Upper lobe of left lung (tissue), 6 donors: ENCODE results near the gene MLST8. TPM values are rescaled to one million over a fixed set of nuclear protein-coding genes. Genes with fewer than 3 reads are reported as not detected.

Experiments used
- ATAC-seq, 2 donors: fragments of 200-7000 bp; cut with Tn5 transposase; one replicate each; pipeline ENCODE4 v1.9.1; 2022; ENCODE audit warnings: mild to moderate bottlenecking in 2 of 2, moderate library complexity in 2 of 2; ENCODE audit not compliant: low FRiP score in 2 of 2
- DNase-seq, 2 donors: peaks; one replicate each; pipeline ENCODE4 v3.0.0-alpha.2; 2019 to 2020
- H3K27ac ChIP-seq, 4 donors: fragments of 200-600 bp; sonication (generic); one replicate each; pipeline ENCODE4 v1.5.1; 2016 to 2019
- H3K27me3 ChIP-seq, 4 donors: fragments of 200-600 bp; sonication (generic); one replicate each; pipeline ENCODE4 v1.5.1; 2017 to 2019
- H3K36me3 ChIP-seq, 4 donors: fragments of 200-600 bp; sonication (generic); one replicate each; pipeline ENCODE4 v1.5.1; 2016 to 2019
- H3K4me1 ChIP-seq, 4 donors: fragments of 200-600 bp; sonication (generic); one replicate each; pipeline ENCODE4 v1.5.1; 2018 to 2019
- H3K4me3 ChIP-seq, 4 donors: fragments of 200-600 bp; sonication (generic); one replicate each; pipeline ENCODE4 v1.5.1; 2017 to 2019; ENCODE audit warnings: mild to moderate bottlenecking in 2 of 4, moderate library complexity in 1 of 4
- H3K9me3 ChIP-seq, 4 donors: fragments of 200-600 bp; sonication (generic); one replicate each; pipeline ENCODE4 v1.5.1; 2018 to 2019
- CTCF ChIP-seq, 6 experiments: fragments of 450-650 bp in 4 of 6; fragments of 200-600 bp in 2 of 6; sonication (generic) in 2 of 6; IDR thresholded peaks; one replicate each; pipeline ENCODE4 v1.5.1; 2016 to 2019; ENCODE audit warnings: antibody characterized with exemption in 6 of 6
- EP300 ChIP-seq, 4 donors: sonication (generic); formaldehyde crosslinking; IDR thresholded peaks; one replicate each; pipeline ENCODE4 v1.5.1; 2017; ENCODE audit warnings: antibody characterized with exemption in 4 of 4, control low read depth in 2 of 4
- POLR2A ChIP-seq, 4 donors: fragments of 450-650 bp; IDR thresholded peaks; one replicate each; pipeline ENCODE4 v1.5.1; 2016 to 2017; ENCODE audit warnings: antibody characterized with exemption in 4 of 4, mild to moderate bottlenecking in 2 of 4
- POLR2AphosphoS5 ChIP-seq, 2 donors: sonication (generic); formaldehyde crosslinking; IDR thresholded peaks; one replicate each; pipeline ENCODE4 v1.5.1; 2017; ENCODE audit warnings: antibody characterized with exemption in 2 of 2
- WGBS, 2 donors: methylation state at CpG; one replicate each; pipeline ENCODE4 v1.1.5; 2017 to 2018; 5-methylcytosine and 5-hydroxymethylcytosine counted together
- total RNA-seq, 6 donors: library from RNA; depleted of rRNA in 4 of 6; stranded (reverse); fragments of >200 nt in 4 of 6; gene quantifications; one replicate each; pipeline versions ENCODE4 v1.1.0 to v1.2.1, GENCODE V29; 2016 to 2021
- donor health status: DM: no; HTN: no; CAD: no; lungs with moderate emphysema.
- donor health status: DM: no; HTN: yes; CAD: no; lungs with severe emphysema.

MLST8 gene
- total RNA-seq, 6 donors from 2014 or later: 24.6 to 93.2 (median 47.7) TPM

- WGBS, 2 donors: 94% methylated on average over 3 to 18 of the region's 18 CpGs
- no peak for TF ChIP-seq POLR2AphosphoS5 (IDR thresholded peaks at IDR 0.05)
- no peak for TF ChIP-seq POLR2A (IDR thresholded peaks at IDR 0.05)
- TF ChIP-seq EP300 (IDR thresholded peaks at IDR 0.05): no peak
- no peak for TF ChIP-seq CTCF (IDR thresholded peaks at IDR 0.05)
- no peak overlapping the region for H3K27ac ChIP-seq
- ATAC-seq (no peak), DNase-seq (peak in 1 of 2 donors; percentile 59)
- no peaks in the 10 kb centered on the region for H3K27me3 ChIP-seq
- H3K4me3 ChIP-seq: no peak overlapping the region
- no peaks in the 10 kb centered on the region for H3K9me3 ChIP-seq
- peaks cover 4 to 59% (median 42%) of the 10 kb centered on the region in 4 donors for H3K36me3 ChIP-seq
- peaks cover 8 to 31% (median 9%) of the 10 kb centered on the region in 4 donors for H3K4me1 ChIP-seq
Observed at GRCh38 chr16:2167068-2167638, 38.1 kb upstream of the MLST8 start.

- Histone ChIP-seq H3K4me1 (peaks cover 8 to 28% (median 9%) of the 10 kb centered on the region in 4 donors), H3K4me3 (peak overlapping the region; percentile 17 to 58 (median 45)), H3K9me3 (no peaks in the 10 kb centered on the region), H3K27me3 (no peaks in the 10 kb centered on the region), H3K36me3 (peaks cover 8 to 82% (median 68%) of the 10 kb centered on the region in 4 donors), H3K27ac (peak overlapping the region; percentile 82 to 92 (median 84))
- peak in 1 of 2 donors; percentile 87 for DNase-seq
- peak in 1 of 2 donors; percentile 21 for ATAC-seq
- WGBS, 2 donors: 72 to 78% methylated on average over 11 to 18 of the region's 18 CpGs
- TF ChIP-seq POLR2A (IDR thresholded peaks at IDR 0.05) (peak in 2 of 4 donors; percentile 24 to 40), CTCF (IDR thresholded peaks at IDR 0.05) (no peak), EP300 (IDR thresholded peaks at IDR 0.05) (no peak), POLR2AphosphoS5 (IDR thresholded peaks at IDR 0.05) (peak; percentile 57 to 58)
Observed at GRCh38 chr16:2170080-2170479, 35.2 kb upstream of the MLST8 start.

GRCh38 chr16:2170587-2171435, 34.4 kb upstream of the MLST8 start:
- 66 to 78% methylated on average over 26 to 42 of the region's 47 CpGs for WGBS, 2 donors
- no peak for TF ChIP-seq POLR2AphosphoS5 (IDR thresholded peaks at IDR 0.05)
- TF ChIP-seq EP300 (IDR thresholded peaks at IDR 0.05): no peak
- no peak for TF ChIP-seq CTCF (IDR thresholded peaks at IDR 0.05)
- TF ChIP-seq POLR2A (IDR thresholded peaks at IDR 0.05): no peak
- ATAC-seq (no peak), DNase-seq (peak in 1 of 2 donors; percentile 71)
- Histone ChIP-seq H3K36me3 (peaks cover 9 to 87% (median 74%) of the 10 kb centered on the region in 4 donors), H3K27me3 (no peaks in the 10 kb centered on the region), H3K4me3 (peak overlapping the region; percentile 17 to 58 (median 45)), H3K4me1 (peaks cover 8 to 28% (median 9%) of the 10 kb centered on the region in 4 donors), H3K27ac (peak overlapping the region; percentile 82 to 92 (median 84)), H3K9me3 (no peaks in the 10 kb centered on the region)

GRCh38 chr16:2171601-2172178, 33.6 kb upstream of the MLST8 start:
- 84 to 91% methylated on average over 21 to 28 of the region's 28 CpGs for WGBS, 2 donors
- Histone ChIP-seq H3K4me3 (peak overlapping the region in 2 of 4 donors; percentile 44 to 58), H3K27ac (peak overlapping the region; percentile 82 to 92 (median 84)), H3K27me3 (no peaks in the 10 kb centered on the region), H3K36me3 (peaks cover 9 to 87% (median 75%) of the 10 kb centered on the region in 4 donors), H3K4me1 (peaks cover 8 to 28% (median 9%) of the 10 kb centered on the region in 4 donors), H3K9me3 (no peaks in the 10 kb centered on the region)
- DNase-seq (peak in 1 of 2 donors; percentile 74), ATAC-seq (no peak)
- TF ChIP-seq POLR2AphosphoS5 (IDR thresholded peaks at IDR 0.05) (no peak), EP300 (IDR thresholded peaks at IDR 0.05) (no peak), POLR2A (IDR thresholded peaks at IDR 0.05) (no peak), CTCF (IDR thresholded peaks at IDR 0.05) (no peak)
